Glomerular visceral epithelial cell (primary cell): Measurements from ENCODE around the gene OPCML.

Experiments
- DNase-seq: peaks from one replicate; pipeline ENCODE4 v3.0.0-alpha.2; 2016; ENCODE audit errors: extremely low spot score

The OPCML gene

DNA sequence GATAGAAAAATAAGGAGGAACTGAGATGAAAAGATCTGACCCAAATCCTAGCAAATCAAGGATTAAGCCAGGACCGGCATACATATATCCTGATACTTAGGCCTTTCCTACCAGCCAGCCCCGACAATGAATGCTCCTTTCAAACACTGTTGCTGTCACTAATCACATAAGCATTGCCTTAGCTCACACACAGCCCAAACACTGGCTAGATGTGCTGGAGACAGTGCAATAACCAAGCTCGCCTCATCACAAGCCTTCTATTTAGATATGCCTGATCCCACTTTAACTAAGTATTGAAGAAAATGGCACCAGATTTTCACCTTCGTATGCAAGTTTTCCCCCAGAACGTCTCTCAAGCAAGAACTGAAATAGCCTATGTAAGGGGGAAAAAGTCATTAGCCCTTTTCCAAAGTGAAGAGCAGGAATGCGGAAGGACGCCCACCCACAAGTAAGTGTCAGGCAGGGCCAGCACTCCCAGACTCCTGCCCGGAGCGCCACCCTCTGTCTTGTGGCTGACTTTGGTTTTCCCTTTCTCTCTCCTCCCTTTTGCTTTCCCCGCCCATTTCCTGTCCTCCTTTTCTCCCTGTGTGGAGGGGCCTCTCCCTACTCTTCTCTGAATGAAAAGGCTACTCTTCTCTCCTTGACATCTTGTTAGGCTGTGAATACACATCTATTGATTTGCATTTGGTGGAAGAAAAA lies 8.9 kb upstream of the OPCML start:
- DNase-seq: no peak

DNA sequence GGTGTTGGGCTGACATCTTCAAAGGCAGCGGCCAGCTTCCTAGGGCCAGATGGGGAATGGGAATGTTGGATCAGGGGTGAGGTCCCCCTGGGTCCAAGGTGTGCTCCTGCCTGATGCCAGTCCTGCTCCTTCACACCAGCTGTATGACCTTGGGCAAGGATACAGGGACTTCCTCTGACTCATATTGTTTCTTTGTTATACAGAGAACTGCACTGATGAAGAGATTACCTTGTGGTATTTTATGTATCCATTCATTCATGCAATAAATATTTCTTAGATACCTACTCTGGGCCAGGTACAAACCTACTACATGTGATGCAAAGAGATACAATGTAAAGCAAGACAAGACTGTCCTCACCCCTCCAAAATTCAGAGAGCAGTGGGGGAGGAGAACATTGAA lies 3.9 kb upstream of the OPCML start:
- DNase-seq: no peak

DNA sequence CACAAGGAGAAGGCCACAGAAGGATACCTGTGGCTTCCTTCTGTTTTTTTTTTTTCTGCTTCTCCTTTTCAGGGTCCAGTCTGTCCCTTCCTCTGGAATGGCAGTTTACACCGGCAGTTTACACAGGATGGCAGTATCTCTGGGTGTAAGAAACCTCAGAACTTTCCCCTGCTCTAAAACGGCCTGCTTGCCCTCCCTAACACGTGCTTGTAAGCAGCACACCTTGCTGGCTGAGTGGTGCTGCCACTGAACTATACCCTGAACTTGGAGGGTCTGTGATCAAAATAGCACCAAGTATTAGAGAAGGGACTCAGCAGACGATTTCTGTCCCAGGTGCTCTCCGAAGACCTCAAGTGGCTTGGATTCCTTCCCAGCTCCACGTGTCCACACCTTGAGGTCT lies 904 bp upstream of the OPCML start:
- DNase-seq: no peak

DNA sequence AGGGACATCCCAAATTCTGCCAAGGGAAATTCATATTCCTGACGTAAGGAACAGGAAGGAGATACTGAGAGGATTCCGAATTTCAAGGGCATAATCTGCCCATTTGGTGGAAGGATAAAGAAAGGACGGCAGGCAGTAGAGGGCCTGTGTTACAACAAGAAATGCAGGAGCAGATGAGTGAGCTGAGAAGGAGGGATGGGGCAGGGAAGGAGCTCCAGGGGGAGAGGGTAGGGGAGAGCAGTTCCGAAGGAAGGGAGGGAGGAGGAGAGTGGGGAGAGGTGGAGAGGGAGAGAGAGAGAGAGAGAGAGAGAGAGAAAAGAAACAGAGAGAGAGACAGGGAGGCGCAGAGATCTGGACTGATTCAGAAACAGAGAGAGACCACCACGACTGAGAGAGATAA lies 843 bp downstream of the OPCML start:
- DNase-seq: no peak

DNA sequence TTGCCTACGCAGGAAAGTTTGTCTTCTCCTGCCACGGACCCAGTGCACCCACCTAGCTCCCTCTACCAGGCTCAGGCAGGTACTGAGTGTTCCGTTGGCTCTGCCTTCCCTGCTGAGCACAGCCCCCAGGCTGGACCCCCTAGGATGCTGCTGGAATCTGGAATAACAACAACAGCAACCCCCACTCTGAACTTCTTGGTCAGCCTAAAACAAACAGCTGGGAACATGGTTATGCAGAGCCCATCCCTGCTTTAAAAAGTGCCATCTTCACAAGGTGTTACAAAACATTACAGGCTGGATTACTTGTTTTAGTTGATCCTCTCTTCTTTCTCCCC lies 1.8 kb downstream of the OPCML start:
- no peak for DNase-seq

DNA sequence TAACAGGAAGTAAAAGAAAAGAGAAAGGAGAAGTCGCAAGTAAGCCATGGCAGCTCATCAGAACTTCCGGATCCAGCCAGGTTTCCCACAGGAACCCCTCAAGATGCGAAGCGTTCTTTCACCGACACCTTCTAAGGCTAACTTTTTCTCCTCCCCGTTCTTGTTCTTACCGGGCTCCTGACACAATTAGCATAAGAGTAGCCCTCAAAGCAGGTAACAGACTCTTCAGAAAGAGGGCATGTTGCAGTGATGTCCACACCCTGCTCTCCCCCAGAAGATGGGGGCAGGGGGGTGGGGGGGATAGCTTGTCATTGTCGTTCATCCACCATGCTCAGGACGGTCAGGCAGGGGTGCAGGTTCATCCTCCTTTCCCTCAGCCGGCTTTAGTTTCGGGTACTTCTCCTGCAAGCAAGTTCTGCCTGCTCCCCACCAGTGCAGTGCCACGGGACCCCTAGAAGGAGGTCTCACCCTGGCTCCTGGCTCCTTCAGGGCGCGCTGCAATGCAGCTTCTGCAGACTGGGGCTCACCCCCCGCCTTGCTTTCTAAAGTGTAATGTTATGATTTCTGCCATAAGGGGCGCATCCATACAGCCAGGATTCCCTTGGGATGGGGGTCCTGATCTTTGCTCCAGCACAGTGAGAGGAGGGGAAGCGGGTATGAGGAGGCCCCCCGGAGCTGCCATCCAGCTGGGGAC lies 2.3 kb downstream of the OPCML start:
- DNase-seq: no peak

DNA sequence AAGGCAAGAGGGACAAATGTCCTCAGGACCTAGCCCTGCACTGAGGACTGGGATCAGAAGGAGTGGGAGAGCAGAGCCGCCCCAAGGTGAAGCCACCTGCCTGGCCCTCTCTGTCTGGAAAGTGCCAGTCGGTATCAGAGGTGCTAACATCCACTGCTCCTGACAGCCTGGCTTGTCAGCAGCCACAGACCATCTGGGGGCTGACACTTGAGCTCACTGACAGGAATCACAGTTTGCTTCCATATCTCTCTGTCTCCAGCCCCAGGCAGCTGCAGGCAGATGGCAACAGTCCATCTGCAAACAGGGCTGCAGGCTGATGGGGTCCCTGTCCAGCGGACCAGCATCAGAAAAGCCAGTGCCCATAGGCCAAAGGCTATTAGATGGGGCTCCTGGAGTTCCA lies 5.5 kb downstream of the OPCML start:
- no peak for DNase-seq

DNA sequence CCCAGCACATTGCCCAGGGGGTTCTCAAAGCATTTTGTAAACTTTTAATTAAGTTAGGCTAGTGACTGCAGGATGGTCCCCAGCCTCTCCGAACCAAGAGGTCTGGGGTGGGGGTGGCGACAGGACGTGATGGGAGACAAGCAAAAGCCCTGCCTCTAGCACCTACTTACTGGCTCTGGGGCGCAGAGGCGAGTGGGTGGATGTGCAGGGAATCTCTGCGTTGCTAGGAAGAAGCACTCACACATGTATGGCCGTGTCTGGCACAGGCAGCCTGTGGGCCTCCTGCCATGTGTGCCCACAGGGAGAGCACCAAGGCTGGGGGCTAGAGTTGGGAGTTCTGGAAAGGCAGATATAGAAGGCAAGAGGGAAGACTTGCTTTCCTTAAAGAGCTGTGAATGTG lies 6.3 kb downstream of the OPCML start:
- no peak for DNase-seq

DNA sequence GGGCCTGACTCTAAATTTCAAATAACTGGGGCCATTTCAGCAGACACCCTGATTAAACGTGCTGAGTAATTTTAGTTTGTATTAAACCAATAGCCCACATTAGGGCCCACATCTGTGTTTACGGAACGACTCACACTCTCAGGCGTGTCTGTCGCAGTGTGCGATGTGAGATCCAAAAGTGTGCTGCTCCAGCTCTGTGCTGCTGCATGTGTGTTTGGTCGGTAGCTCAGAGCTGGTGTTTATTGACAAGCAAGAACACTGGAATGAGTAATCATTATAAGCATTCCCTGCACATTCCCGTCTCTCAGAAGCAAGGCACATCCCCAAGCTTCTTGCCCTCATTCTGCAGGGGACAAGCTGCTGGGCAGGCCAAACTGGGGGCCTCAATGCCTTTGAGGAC lies 7.8 kb downstream of the OPCML start:
- DNase-seq: no peak

DNA sequence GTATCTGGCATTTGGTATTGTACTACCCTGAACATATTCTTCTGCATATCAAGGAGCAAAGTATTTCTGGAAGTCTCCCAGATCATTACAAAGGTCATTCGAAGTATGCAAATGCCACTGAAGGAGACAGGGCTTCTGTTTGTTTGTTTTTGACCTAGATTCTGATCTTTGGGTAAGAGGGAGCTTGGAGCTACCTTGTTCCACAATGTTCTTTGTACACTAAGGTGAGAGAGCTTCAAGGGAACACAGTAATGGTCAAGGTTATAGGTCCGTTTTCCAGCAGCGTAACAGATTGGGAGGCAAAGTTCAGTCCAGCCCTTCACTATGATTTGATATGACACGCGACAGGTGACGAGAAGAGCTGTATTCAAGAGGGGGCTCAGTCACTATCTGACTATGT lies 10.0 kb downstream of the OPCML start:
- no peak for DNase-seq

DNA sequence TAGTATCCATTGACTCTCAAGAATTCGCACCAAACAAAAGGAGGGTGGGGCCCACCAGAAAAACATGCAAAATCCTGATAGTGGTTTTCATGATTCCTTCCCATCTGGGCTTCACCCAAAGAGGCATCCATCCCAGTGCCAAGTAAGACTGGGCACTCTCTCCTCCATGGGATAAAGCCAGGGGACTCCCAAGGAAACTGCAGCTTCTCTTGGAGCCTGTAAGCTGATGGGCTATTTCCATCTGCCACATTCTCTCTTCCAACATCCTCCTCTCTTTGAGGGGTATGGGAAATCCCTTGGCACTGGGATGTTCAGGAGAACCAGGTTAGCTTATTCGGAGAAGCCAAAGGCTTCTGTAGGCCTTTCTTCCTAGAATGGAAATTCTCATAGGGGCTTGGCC lies 10.8 kb downstream of the OPCML start:
- DNase-seq: no peak

DNA sequence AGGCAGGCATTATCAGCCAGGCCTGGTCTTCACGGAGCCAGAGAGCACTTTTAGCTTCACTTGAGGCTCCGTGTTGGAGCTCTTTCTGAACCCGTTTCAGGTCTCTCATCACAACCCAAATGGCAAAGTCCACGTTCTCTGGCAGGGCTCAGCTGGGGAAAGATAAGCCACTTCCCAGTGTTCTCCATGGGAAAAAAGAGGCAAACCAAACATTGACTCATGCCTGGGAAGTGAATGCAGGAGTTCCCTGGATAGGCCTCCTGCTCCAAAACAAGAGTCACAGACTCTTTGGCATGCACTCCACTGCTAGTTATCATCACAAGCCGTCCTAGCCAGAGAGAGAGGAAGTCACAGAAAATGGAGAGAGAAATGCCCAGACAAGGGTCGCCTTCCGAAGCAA lies 11.6 kb downstream of the OPCML start:
- no peak for DNase-seq

DNA sequence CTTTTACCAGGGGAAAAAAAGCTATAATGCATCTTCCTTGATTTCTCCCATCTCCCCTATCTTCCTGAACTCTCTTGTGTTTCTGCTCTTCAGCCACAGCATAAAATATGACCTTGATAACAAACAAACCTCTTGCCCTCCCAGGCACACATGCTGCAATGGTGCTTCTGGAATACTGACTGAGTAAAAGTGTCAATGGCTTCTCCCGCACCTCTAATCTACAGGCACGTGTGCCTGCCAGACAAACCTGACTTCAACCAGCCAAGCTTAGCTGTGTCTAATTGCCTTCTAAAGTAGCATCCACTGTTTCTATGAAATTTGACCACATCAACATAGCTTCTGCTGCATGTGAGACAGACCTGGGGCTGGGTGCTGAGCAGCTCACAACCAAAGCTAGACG lies 12.7 kb downstream of the OPCML start:
- DNase-seq: no peak

DNA sequence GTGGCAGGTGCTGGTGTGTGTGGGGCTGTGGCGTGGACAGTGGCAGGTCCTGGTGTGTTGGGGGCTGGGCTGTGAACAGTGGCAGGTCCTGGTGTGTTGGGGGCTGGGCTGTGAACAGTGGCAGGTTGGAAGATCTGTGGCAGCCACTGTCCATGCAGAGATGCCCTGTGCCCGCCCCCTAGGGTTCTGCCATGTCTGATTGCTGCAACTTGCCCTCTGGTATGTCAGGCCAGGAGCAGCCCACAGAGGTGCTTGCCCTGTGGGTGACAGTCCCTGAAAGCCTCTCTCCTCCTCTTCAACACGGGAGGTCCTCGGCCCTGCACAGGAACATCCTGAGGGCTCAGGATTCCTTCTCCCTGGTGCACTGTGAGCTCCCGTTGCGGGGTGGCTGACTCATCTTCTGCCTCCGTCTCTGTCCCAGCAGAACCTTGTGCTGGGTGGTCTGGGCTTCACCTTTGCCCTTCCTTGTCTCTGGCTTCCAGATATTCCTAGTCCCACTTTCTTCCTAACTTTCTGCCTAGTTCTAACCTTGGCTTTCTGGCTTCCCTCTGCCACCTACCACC lies 13.5 kb downstream of the OPCML start:
- DNase-seq: no peak

DNA sequence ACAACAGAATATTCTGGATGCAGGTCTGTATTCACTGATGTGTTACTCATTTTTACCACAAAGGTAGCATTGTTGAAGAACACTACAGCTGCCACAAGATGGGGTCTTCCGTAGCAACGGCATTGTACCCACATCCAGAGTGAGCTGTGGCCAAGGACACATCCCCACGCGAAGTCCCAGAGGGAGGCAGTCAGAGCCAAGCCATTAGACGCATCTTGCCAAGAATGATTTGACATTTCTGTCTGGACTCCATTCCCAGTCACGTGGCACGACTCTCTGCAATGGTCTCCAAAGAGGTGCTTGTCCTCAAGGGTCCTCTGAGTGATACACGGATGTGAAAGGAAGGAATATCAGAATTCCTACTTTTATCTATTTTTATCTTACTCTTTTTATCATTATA lies 15.5 kb downstream of the OPCML start:
- no peak for DNase-seq

DNA sequence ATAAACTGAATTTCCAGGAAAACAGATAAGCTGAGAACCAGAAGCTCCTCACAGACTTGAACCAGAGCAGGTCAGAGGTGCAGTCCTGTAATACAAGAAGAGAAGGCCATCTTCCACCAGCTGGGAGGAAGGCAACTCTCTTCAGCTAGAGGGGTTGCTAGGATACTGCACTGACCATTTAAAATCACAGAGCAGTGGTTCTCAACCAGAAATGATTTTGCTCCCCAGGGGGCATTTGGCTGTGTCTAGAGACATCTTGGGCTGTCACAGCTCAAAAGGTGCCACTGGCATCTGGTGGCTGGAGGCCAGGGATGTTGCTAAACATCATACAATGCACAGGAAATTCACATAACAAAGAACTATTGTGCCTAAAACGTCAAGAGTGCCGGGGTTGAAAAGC lies 17.2 kb downstream of the OPCML start:
- DNase-seq: no peak

DNA sequence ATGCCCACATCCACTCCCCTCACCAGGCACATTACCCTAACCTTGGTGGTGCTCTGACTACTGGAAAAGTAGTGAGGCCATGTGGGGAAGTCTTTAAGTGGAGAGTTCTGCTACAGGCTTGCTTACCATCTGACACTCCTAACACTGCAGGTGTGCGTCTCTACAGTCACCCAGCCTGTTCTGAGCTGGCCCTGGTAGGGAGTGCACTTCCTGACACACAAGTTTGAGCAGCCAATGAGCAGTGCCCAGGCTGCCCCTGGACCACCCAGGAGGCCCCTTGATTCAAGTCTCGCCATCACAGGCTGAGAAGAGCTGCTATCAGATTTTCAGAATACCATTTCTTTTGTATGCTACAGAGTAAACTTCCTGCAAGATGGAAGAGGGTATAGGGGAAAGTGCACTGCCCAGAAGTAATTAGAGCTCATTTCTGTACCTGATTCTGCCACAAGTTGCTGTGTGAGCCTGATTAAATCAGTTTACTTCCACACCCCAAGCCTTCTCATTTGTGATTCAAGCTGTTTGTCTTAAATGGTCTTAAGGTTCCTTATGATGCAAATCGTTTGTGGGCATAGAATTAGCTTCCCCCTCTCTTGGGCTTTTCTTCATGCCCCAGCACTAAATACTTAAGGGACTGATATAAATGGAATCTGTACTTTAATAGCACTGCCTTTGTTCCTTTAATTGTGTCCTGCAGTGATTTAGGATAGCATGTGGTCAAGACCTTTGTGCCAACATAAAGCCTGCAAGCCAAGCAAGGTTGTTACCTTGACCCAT lies 22.2 kb downstream of the OPCML start:
- no peak for DNase-seq

DNA sequence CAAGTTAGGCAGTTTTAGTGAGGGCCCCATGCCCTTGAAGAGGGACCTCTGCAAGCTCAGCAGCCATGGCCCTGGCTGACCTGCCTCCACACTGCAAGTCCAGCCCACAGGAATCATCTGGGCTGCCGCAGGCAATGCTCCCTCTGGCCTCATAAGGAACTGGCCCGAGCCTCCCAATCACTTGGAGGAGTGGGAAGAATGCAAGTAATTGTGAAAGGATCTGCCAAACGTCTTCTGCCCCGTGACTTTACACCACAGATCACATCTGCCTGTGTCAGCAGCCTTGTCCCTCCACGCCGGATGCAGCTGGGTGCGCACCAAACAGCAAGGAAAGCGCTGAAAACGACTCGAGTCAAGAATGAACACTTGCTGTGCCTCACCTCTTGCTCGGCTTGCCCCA lies 23.8 kb downstream of the OPCML start:
- DNase-seq: no peak

DNA sequence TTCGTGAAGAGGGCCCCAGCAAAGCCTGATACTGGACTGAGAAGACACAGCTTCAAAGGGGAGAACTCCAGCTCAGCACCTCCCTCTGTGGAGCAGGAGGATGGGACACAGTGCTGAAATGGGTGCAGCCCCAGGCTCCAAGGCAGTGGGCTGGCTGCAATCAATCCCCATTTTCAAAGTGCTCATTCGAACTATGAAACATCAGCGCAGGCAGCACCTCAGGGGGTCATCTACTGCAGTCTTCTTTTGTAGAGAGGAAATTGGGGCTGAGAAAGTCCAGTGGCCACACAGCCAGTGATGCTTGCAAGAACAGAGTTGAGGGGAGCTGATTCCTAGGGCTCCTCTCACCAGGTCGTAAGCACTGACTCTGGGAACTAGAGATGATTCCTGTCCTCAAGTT lies 25.1 kb downstream of the OPCML start:
- no peak for DNase-seq

DNA sequence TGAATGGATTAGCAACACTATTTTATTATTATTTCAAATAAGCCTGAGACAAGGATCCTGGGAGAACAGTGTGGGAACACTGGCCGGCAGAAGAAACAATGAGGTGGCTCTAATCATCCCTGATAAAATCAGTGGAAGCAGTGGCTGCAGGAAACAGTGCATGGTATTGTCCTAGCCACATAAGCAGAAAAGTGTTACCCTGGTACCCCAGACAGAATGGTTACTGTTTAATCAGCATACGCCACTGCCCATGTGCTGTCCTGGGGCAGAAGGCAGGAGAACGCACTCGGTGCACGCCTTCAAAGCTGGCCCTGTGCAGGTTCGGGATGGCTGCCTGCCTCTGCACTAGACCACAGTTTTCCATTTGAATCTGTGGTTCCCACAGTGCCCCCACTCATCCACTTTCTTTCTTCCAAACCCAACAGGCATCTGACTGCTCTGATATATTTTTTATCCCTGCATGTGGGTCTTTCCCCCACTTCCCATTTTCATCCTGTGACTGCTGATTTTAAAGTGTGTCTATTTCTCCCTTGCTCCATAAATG lies 25.7 kb downstream of the OPCML start:
- DNase-seq: no peak

DNA sequence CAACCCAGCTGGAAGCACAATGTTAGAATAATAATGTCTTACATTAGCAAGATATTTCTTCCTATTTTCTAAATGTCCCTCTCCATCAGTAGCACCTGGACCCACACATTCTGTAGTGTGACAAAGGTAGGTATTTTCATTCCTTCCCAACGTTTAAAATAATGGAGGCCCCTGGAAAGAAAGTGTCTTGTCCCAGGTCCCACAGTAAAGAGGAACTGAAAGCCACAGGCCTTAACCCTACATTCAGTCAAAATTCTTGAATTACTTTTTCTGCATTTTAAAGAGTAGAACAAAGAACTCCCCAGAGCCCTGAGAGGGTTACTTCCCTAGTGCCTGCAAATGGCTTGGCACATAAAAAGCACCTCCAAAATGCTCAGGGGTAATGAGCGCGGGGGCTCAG lies 26.3 kb downstream of the OPCML start:
- DNase-seq: no peak

DNA sequence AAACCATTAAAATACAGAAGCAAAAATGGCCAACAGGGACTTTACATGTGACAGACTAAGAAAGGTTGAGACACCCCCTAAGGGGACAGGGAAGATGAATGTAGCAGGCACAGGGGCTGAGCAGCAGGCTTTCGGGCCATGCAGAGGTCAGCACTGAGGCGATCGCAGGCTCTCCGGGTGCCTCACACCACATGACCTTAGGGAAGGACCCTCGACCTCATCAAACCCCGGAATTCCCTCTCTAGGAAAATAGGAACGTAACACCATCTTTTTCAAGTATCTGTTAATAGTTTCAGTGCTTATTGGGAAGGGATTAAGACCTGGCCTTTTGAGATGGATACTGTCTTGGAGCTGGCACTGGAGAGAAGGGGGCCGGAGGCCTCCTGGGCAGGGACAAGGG lies 27.4 kb downstream of the OPCML start:
- DNase-seq: no peak

DNA sequence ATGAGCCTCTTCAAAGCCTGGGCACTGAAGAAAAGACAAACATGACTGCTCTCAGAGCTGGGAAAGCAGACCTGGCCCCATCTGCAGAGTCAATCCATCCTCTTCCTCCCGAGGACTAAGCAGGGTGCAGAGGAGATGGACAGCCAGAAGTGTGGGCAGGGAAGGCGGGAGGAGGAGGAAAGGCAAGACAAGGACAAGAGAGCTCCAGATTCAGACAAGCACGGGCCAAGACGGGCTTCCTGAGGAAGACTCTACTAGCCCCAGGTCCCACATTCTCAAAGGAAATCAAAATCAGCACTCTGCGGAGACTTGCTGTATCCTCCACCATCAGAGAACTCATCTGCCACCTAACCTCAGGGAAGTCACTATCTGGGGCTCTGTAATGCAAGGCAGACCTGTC lies 28.5 kb downstream of the OPCML start:
- DNase-seq: no peak
